Keratinocyte (primary cell): ENCODE measurements around the gene EFCAB6. TPM values are rescaled to one million over a fixed set of nuclear protein-coding genes. Genes with fewer than 3 reads are reported as not detected.

ENCODE experiments used
- DNase-seq: peaks from one replicate; pipeline ENCODE4 v3.0.0-alpha.2; 2011; ENCODE audit warnings: low read depth, missing footprints, low spot score
- FAIRE-seq: peaks from 2 replicates; lab custom pipeline; 2011; peaks lifted over from hg19 to GRCh38; lab: Jason Lieb, UNC
- H2AFZ ChIP-seq: 2 replicates; pipeline ENCODE4 v1.6.0; 2012; ENCODE audit warnings: low read length, control low read depth, inconsistent platforms; ENCODE audit not compliant: control insufficient read depth
- H3K27ac ChIP-seq: 2 replicates; pipeline ENCODE4 v1.5.1; 2011; ENCODE audit warnings: low read length; ENCODE audit not compliant: control insufficient read depth, insufficient read depth
- H3K27me3 ChIP-seq: 3 replicates; pipeline ENCODE4 v1.6.0; 2011; ENCODE audit warnings: low read length; ENCODE audit not compliant: control insufficient read depth, insufficient read depth; ENCODE audit errors: extremely low read depth
- H3K36me3 ChIP-seq, 2 experiments: 2 replicates in 1 of 2; 3 replicates in 1 of 2; pipeline ENCODE4 v1.5.1; 2011; ENCODE audit warnings: low read length in 2 of 2, mild to moderate bottlenecking in 1 of 2; ENCODE audit not compliant: control insufficient read depth in 2 of 2, insufficient read depth in 2 of 2; ENCODE audit errors: extremely low read depth in 1 of 2
- H3K4me1 ChIP-seq: 3 replicates; pipeline ENCODE4 v1.5.1; 2011; ENCODE audit warnings: low read length; ENCODE audit not compliant: control insufficient read depth, insufficient read depth; ENCODE audit errors: extremely low read depth
- H3K4me2 ChIP-seq: 3 replicates; pipeline ENCODE4 v1.6.0; 2011; ENCODE audit warnings: low read depth, low read length; ENCODE audit not compliant: control insufficient read depth, insufficient read depth; ENCODE audit errors: extremely low read depth
- H3K4me3 ChIP-seq, 3 experiments: fragments of 200-600 bp in 1 of 3; sonication (generic) in 1 of 3; 2 replicates in 2 of 3; 3 replicates in 1 of 3; pipeline ENCODE4 v1.5.1; 2011 to 2016; ENCODE audit warnings: low read length in 3 of 3, mild to moderate bottlenecking in 3 of 3, control low read depth in 2 of 3, inconsistent platforms in 1 of 3, low read depth in 1 of 3, mixed read lengths in 1 of 3, mixed run types in 1 of 3, moderate library complexity in 1 of 3; ENCODE audit not compliant: control insufficient read depth in 2 of 3, insufficient read depth in 2 of 3; ENCODE audit errors: extremely low read depth in 1 of 3
- H3K79me2 ChIP-seq: 2 replicates; pipeline ENCODE4 v1.6.0; 2012; ENCODE audit warnings: low read length; ENCODE audit not compliant: control insufficient read depth, insufficient read depth
- H3K9ac ChIP-seq: 3 replicates; pipeline ENCODE4 v1.6.0; 2011; ENCODE audit warnings: low read length; ENCODE audit not compliant: control insufficient read depth, insufficient read depth; ENCODE audit errors: extremely low read depth
- H3K9me1 ChIP-seq: 3 replicates; pipeline ENCODE4 v1.6.0; 2011; ENCODE audit warnings: low read length; ENCODE audit not compliant: control insufficient read depth, insufficient read depth; ENCODE audit errors: extremely low read depth
- H3K9me3 ChIP-seq: 2 replicates; pipeline ENCODE4 v1.5.1; 2012; ENCODE audit warnings: low read depth, low read length; ENCODE audit not compliant: control insufficient read depth
- H4K20me1 ChIP-seq: 3 replicates; pipeline ENCODE4 v1.6.0; 2011; ENCODE audit warnings: low read length; ENCODE audit not compliant: control insufficient read depth, insufficient read depth; ENCODE audit errors: extremely low read depth
- EZH2 ChIP-seq: IDR thresholded peaks from one replicate; pipeline ENCODE4 v1.6.1; 2012; ENCODE audit warnings: inconsistent platforms, mild to moderate bottlenecking, low read length, moderate library complexity
- dilution Hi-C: fragments of 300-500 bp; cut with MboI; formaldehyde crosslinking; loops from one replicate; pipeline ENCODE4 v1.7.0; 2020; ENCODE audit warnings: low sequenced_read_pairs; ENCODE audit not compliant: extremely low pct_ligation_motif_present
- polyA plus RNA-seq, 5 experiments: library from polyadenylated mRNA; depleted of rRNA in 3 of 5; stranded (reverse) in 3 of 5; stranded (forward) in 1 of 5; unstranded in 1 of 5; fragments of >200 nt; gene quantifications; 1 replicate in 1 of 5; 2 replicates in 3 of 5; 3 replicates in 1 of 5; pipeline versions ENCODE4 v1.2.1 to v1.2.3, GENCODE V29; 2011 to 2012; ENCODE audit warnings: missing spikeins in 2 of 5, low read depth in 1 of 5, low replicate concordance in 1 of 5
- TF ChIP-seq, protein P1 (sequence below), 3 experiments: IDR thresholded peaks in 1 of 3; conservative IDR thresholded peaks in 1 of 3; optimal IDR thresholded peaks in 1 of 3; 2 replicates in 2 of 3; 3 replicates in 1 of 3; pipeline versions ENCODE3 to v1.5.1; 2011; ENCODE audit warnings: low read length in 3 of 3, mild to moderate bottlenecking in 3 of 3, moderate library complexity in 2 of 3, control low read depth in 1 of 3, inconsistent platforms in 1 of 3; ENCODE audit not compliant: insufficient read depth in 2 of 3; ENCODE audit errors: extremely low read depth in 1 of 3

EFCAB6 gene
- polyA plus RNA-seq, 1 donor (not counting 4 experiments of a cell fraction or from before 2014, with no cell fraction given), result 0.18 TPM

DNA sequence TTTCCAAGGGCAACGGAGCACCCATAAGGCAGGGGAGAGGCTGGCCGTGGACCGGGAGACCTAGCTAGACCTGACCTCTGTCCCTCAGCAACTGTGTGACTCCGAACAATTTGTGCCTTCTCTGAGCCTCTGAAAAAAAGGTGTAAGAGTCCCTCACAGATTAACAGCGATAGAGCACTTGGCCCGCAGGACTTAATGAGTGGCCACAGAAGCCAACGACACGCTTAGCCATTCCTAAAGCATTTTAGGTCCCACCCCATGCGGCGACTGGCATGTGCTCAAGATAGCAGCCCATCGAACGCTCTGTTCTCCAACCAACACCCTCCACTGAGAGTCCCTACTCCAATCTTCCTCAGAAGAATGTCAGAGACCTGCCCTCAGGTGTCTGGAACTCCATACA is 48.7 kb upstream of the EFCAB6 start:
- Histone ChIP-seq H2AFZ (no peak overlapping the region), H3K4me1 (no peaks in the 10 kb centered on the region), H3K9me1 (no peaks in the 10 kb centered on the region), H3K36me3 (no peaks in the 10 kb centered on the region), H4K20me1 (no peaks in the 10 kb centered on the region), H3K27me3 (peaks cover 34% of the 10 kb centered on the region), H3K9ac (no peak overlapping the region), H3K4me3 (no peak overlapping the region), H3K27ac (no peak overlapping the region), H3K4me2 (no peak overlapping the region), H3K9me3 (no peaks in the 10 kb centered on the region), H3K79me2 (no peaks in the 10 kb centered on the region)
- DNase-seq, result no peak
- no peak for FAIRE-seq
- dilution Hi-C loops, result no loop called here
- TF ChIP-seq EZH2, result no peak
- TF ChIP-seq, protein P1, sequence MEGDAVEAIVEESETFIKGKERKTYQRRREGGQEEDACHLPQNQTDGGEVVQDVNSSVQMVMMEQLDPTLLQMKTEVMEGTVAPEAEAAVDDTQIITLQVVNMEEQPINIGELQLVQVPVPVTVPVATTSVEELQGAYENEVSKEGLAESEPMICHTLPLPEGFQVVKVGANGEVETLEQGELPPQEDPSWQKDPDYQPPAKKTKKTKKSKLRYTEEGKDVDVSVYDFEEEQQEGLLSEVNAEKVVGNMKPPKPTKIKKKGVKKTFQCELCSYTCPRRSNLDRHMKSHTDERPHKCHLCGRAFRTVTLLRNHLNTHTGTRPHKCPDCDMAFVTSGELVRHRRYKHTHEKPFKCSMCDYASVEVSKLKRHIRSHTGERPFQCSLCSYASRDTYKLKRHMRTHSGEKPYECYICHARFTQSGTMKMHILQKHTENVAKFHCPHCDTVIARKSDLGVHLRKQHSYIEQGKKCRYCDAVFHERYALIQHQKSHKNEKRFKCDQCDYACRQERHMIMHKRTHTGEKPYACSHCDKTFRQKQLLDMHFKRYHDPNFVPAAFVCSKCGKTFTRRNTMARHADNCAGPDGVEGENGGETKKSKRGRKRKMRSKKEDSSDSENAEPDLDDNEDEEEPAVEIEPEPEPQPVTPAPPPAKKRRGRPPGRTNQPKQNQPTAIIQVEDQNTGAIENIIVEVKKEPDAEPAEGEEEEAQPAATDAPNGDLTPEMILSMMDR (optimal IDR thresholded peaks at IDR 0.05 in 1 of 3, IDR thresholded peaks at IDR 0.05 in 1 of 3, conservative IDR thresholded peaks at IDR 0.05 in 1 of 3; ENCODE audit: extremely low read depth in 1 of 3, insufficient read depth in 2 of 3, low read length in 3 of 3), result no peak

DNA sequence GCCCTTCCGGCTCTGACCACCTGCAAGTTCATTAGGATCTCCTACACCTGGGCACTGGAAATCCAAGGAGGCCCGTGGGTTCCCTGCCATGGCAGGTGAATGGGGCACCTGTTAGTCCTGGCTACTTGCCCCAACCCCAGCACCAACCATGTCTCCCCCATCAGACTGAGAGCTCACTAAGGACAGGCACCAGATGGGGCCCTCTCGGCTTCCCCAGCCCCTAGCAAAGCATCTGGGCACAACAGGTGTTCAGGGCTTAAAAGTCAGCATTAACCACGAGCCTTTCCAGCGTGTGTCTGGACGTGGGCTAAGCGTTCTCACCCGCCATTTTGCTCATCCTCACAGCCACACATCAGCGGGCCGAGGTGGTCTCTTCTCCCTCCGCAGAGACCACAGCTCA is 48.0 kb upstream of the EFCAB6 start:
- Histone ChIP-seq H3K79me2 (no peaks in the 10 kb centered on the region), H3K27ac (no peak overlapping the region), H3K36me3 (no peaks in the 10 kb centered on the region), H3K4me2 (no peak overlapping the region), H3K9me1 (no peaks in the 10 kb centered on the region), H3K9me3 (no peaks in the 10 kb centered on the region), H3K4me3 (no peak overlapping the region), H3K27me3 (peaks cover 34% of the 10 kb centered on the region), H4K20me1 (no peaks in the 10 kb centered on the region), H3K9ac (no peak overlapping the region), H3K4me1 (no peaks in the 10 kb centered on the region), H2AFZ (no peak overlapping the region)
- no peak for DNase-seq
- TF ChIP-seq, protein P1 (optimal IDR thresholded peaks at IDR 0.05 in 1 of 3, IDR thresholded peaks at IDR 0.05 in 1 of 3, conservative IDR thresholded peaks at IDR 0.05 in 1 of 3; ENCODE audit: extremely low read depth in 1 of 3, insufficient read depth in 2 of 3, low read length in 3 of 3), result no peak
- TF ChIP-seq EZH2, result no peak
- no peak for FAIRE-seq
- dilution Hi-C loops, result no loop called here
